ENCODE data around the gene PCGF6.

DNA sequence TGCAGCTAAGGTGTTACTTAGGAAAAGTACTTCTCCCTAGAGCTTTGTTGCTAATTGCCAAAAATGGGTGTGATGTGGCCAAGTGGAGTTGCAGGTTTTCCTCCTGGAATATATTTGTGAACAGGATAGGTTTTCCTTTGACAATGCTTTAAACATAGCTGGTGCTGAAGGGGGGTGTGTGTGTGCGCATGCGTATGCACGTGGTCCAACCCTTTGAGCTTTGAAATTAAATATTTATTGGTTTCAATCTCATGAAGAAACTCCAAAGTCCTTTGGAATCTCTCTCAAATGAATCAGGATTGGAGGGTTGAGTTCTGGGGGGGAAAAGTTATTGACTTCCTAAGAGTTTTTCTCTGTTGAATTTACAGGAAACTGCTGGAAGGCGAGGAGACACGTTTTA is 62.9 kb downstream of the PCGF6 start:
- TF ChIP-seq CTCF (IDR thresholded peaks at IDR 0.05; ENCODE audit: insufficient read depth, low read length, poor library complexity, severe bottlenecking) (no peak), EZH2phosphoT487 (conservative IDR thresholded peaks at IDR 0.05; ENCODE audit: low read length) (no peak)

Measured in SU-DHL-6 (cell line).